ENCODE data around the gene SCN9A. TPM values are rescaled to one million over a fixed set of nuclear protein-coding genes. Genes with fewer than 3 reads are reported as not detected.

Gene SCN9A
- total RNA-seq, 1 experiment from 2014 or later = not detected

GRCh38 chr2:166384774-166385173, 9.0 kb upstream of the SCN9A start:
- no peak overlapping the region for H2AFZ ChIP-seq (ENCODE audit: low read length)
- peak; percentile 81 for DNase-seq
- no peaks in the 10 kb centered on the region for H3K9me3 ChIP-seq (ENCODE audit: low read length)
- no peak overlapping the region for H3K27ac ChIP-seq (ENCODE audit: low read length)
- no peak overlapping the region for H3K9ac ChIP-seq (ENCODE audit: low read length)
- H3K4me1 ChIP-seq (ENCODE audit: low read length) = no peaks in the 10 kb centered on the region
- H3K36me3 ChIP-seq (ENCODE audit: insufficient read depth, low read length) = no peaks in the 10 kb centered on the region
- H3K79me2 ChIP-seq (ENCODE audit: low read length) = no peaks in the 10 kb centered on the region
- no peaks in the 10 kb centered on the region for H4K20me1 ChIP-seq (ENCODE audit: insufficient read depth, low read depth, low read length)
- no peaks in the 10 kb centered on the region for H3K9me2 ChIP-seq (replicated peaks; ENCODE audit: insufficient read depth, low read length)
- no peak overlapping the region for H3K4me2 ChIP-seq (ENCODE audit: low read depth, low read length, poor library complexity, severe bottlenecking)
- no peak overlapping the region for H3K4me3 ChIP-seq (ENCODE audit: low read length)
- H3K27me3 ChIP-seq (ENCODE audit: low read length) = no peaks in the 10 kb centered on the region

- no peak for DNase-seq
- no peaks in the 10 kb centered on the region for H3K79me2 ChIP-seq (ENCODE audit: low read length)
- H3K27ac ChIP-seq (ENCODE audit: low read length) = no peak overlapping the region
- H2AFZ ChIP-seq (ENCODE audit: low read length) = no peak overlapping the region
- no peaks in the 10 kb centered on the region for H3K9me2 ChIP-seq (replicated peaks; ENCODE audit: insufficient read depth, low read length)
- H3K4me3 ChIP-seq (ENCODE audit: low read length) = no peak overlapping the region
- H3K36me3 ChIP-seq (ENCODE audit: insufficient read depth, low read length) = no peaks in the 10 kb centered on the region
- H3K4me1 ChIP-seq (ENCODE audit: low read length) = no peaks in the 10 kb centered on the region
- H4K20me1 ChIP-seq (ENCODE audit: insufficient read depth, low read depth, low read length) = no peaks in the 10 kb centered on the region
- no peak overlapping the region for H3K4me2 ChIP-seq (ENCODE audit: low read depth, low read length, poor library complexity, severe bottlenecking)
- H3K9ac ChIP-seq (ENCODE audit: low read length) = no peak overlapping the region
- H3K9me3 ChIP-seq (ENCODE audit: low read length) = no peaks in the 10 kb centered on the region
- no peaks in the 10 kb centered on the region for H3K27me3 ChIP-seq (ENCODE audit: low read length)
Observed at GRCh38 chr2:166382448-166382847, 6.7 kb upstream of the SCN9A start.

- Histone ChIP-seq H3K9me3 (ENCODE audit: low read length) (no peaks in the 10 kb centered on the region), H3K4me1 (ENCODE audit: low read length) (no peaks in the 10 kb centered on the region), H3K4me3 (ENCODE audit: low read length) (no peak overlapping the region), H3K79me2 (ENCODE audit: low read length) (no peaks in the 10 kb centered on the region), H2AFZ (ENCODE audit: low read length) (no peak overlapping the region), H3K27me3 (ENCODE audit: low read length) (no peaks in the 10 kb centered on the region), H3K9me2 (replicated peaks; ENCODE audit: insufficient read depth, low read length) (no peaks in the 10 kb centered on the region), H3K27ac (ENCODE audit: low read length) (no peak overlapping the region), H3K4me2 (ENCODE audit: low read depth, low read length, poor library complexity, severe bottlenecking) (no peak overlapping the region), H3K36me3 (ENCODE audit: insufficient read depth, low read length) (no peaks in the 10 kb centered on the region), H4K20me1 (ENCODE audit: insufficient read depth, low read depth, low read length) (no peaks in the 10 kb centered on the region), H3K9ac (ENCODE audit: low read length) (no peak overlapping the region)
- DNase-seq = no peak
Observed at GRCh38 chr2:166380615-166381014, 4.9 kb upstream of the SCN9A start.

GRCh38 chr2:166376873-166377272, 1.1 kb upstream of the SCN9A start:
- Histone ChIP-seq H3K9ac (ENCODE audit: low read length) (no peak overlapping the region), H2AFZ (ENCODE audit: low read length) (no peak overlapping the region), H3K4me3 (ENCODE audit: low read length) (no peak overlapping the region), H3K27ac (ENCODE audit: low read length) (no peak overlapping the region), H3K4me2 (ENCODE audit: low read depth, low read length, poor library complexity, severe bottlenecking) (no peak overlapping the region), H3K9me2 (replicated peaks; ENCODE audit: insufficient read depth, low read length) (no peaks in the 10 kb centered on the region), H4K20me1 (ENCODE audit: insufficient read depth, low read depth, low read length) (no peaks in the 10 kb centered on the region), H3K27me3 (ENCODE audit: low read length) (no peaks in the 10 kb centered on the region), H3K79me2 (ENCODE audit: low read length) (no peaks in the 10 kb centered on the region), H3K9me3 (ENCODE audit: low read length) (no peaks in the 10 kb centered on the region), H3K4me1 (ENCODE audit: low read length) (no peaks in the 10 kb centered on the region), H3K36me3 (ENCODE audit: insufficient read depth, low read length) (no peaks in the 10 kb centered on the region)
- DNase-seq = no peak

- no peak overlapping the region for H3K4me3 ChIP-seq (ENCODE audit: low read length)
- no peak overlapping the region for H3K4me2 ChIP-seq (ENCODE audit: low read depth, low read length, poor library complexity, severe bottlenecking)
- no peaks in the 10 kb centered on the region for H4K20me1 ChIP-seq (ENCODE audit: insufficient read depth, low read depth, low read length)
- H3K79me2 ChIP-seq (ENCODE audit: low read length) = no peaks in the 10 kb centered on the region
- H3K9me2 ChIP-seq (replicated peaks; ENCODE audit: insufficient read depth, low read length) = no peaks in the 10 kb centered on the region
- no peak overlapping the region for H3K9ac ChIP-seq (ENCODE audit: low read length)
- no peaks in the 10 kb centered on the region for H3K9me3 ChIP-seq (ENCODE audit: low read length)
- H2AFZ ChIP-seq (ENCODE audit: low read length) = no peak overlapping the region
- no peaks in the 10 kb centered on the region for H3K27me3 ChIP-seq (ENCODE audit: low read length)
- DNase-seq = no peak
- no peaks in the 10 kb centered on the region for H3K36me3 ChIP-seq (ENCODE audit: insufficient read depth, low read length)
- no peaks in the 10 kb centered on the region for H3K4me1 ChIP-seq (ENCODE audit: low read length)
- H3K27ac ChIP-seq (ENCODE audit: low read length) = no peak overlapping the region
Observed at GRCh38 chr2:166376488-166376828, 714 bp upstream of the SCN9A start.

- Histone ChIP-seq H3K9ac (ENCODE audit: low read length) (no peak overlapping the region), H3K27me3 (ENCODE audit: low read length) (no peaks in the 10 kb centered on the region), H3K27ac (ENCODE audit: low read length) (no peak overlapping the region), H3K36me3 (ENCODE audit: insufficient read depth, low read length) (no peaks in the 10 kb centered on the region), H4K20me1 (ENCODE audit: insufficient read depth, low read depth, low read length) (no peaks in the 10 kb centered on the region), H3K79me2 (ENCODE audit: low read length) (no peaks in the 10 kb centered on the region), H3K9me2 (replicated peaks; ENCODE audit: insufficient read depth, low read length) (no peaks in the 10 kb centered on the region), H3K4me1 (ENCODE audit: low read length) (no peaks in the 10 kb centered on the region), H3K4me2 (ENCODE audit: low read depth, low read length, poor library complexity, severe bottlenecking) (no peak overlapping the region), H2AFZ (ENCODE audit: low read length) (no peak overlapping the region), H3K4me3 (ENCODE audit: low read length) (no peak overlapping the region), H3K9me3 (ENCODE audit: low read length) (no peaks in the 10 kb centered on the region)
- no peak for DNase-seq
Observed at GRCh38 chr2:166375195-166375735, 479 bp downstream of the SCN9A start.

- no peaks in the 10 kb centered on the region for H4K20me1 ChIP-seq (ENCODE audit: insufficient read depth, low read depth, low read length)
- no peak overlapping the region for H3K27ac ChIP-seq (ENCODE audit: low read length)
- H3K4me2 ChIP-seq (ENCODE audit: low read depth, low read length, poor library complexity, severe bottlenecking) = no peak overlapping the region
- no peaks in the 10 kb centered on the region for H3K79me2 ChIP-seq (ENCODE audit: low read length)
- no peaks in the 10 kb centered on the region for H3K36me3 ChIP-seq (ENCODE audit: insufficient read depth, low read length)
- no peaks in the 10 kb centered on the region for H3K4me1 ChIP-seq (ENCODE audit: low read length)
- H2AFZ ChIP-seq (ENCODE audit: low read length) = no peak overlapping the region
- no peaks in the 10 kb centered on the region for H3K27me3 ChIP-seq (ENCODE audit: low read length)
- no peak overlapping the region for H3K9ac ChIP-seq (ENCODE audit: low read length)
- H3K9me3 ChIP-seq (ENCODE audit: low read length) = no peaks in the 10 kb centered on the region
- no peaks in the 10 kb centered on the region for H3K9me2 ChIP-seq (replicated peaks; ENCODE audit: insufficient read depth, low read length)
- peak; percentile 63 for DNase-seq
- no peak overlapping the region for H3K4me3 ChIP-seq (ENCODE audit: low read length)
Observed at GRCh38 chr2:166373951-166374350, 1.8 kb downstream of the SCN9A start.

GRCh38 chr2:166373539-166373938, 2.2 kb downstream of the SCN9A start:
- Histone ChIP-seq H3K4me1 (ENCODE audit: low read length) (no peaks in the 10 kb centered on the region), H3K27me3 (ENCODE audit: low read length) (no peaks in the 10 kb centered on the region), H3K9me2 (replicated peaks; ENCODE audit: insufficient read depth, low read length) (no peaks in the 10 kb centered on the region), H3K27ac (ENCODE audit: low read length) (no peak overlapping the region), H3K9ac (ENCODE audit: low read length) (no peak overlapping the region), H3K9me3 (ENCODE audit: low read length) (no peaks in the 10 kb centered on the region), H3K4me2 (ENCODE audit: low read depth, low read length, poor library complexity, severe bottlenecking) (no peak overlapping the region), H3K4me3 (ENCODE audit: low read length) (no peak overlapping the region), H3K36me3 (ENCODE audit: insufficient read depth, low read length) (no peaks in the 10 kb centered on the region), H3K79me2 (ENCODE audit: low read length) (no peaks in the 10 kb centered on the region), H2AFZ (ENCODE audit: low read length) (no peak overlapping the region), H4K20me1 (ENCODE audit: insufficient read depth, low read depth, low read length) (no peaks in the 10 kb centered on the region)
- no peak for DNase-seq

GRCh38 chr2:166373105-166373504, 2.6 kb downstream of the SCN9A start:
- Histone ChIP-seq H3K9me2 (replicated peaks; ENCODE audit: insufficient read depth, low read length) (no peaks in the 10 kb centered on the region), H3K27ac (ENCODE audit: low read length) (no peak overlapping the region), H3K4me3 (ENCODE audit: low read length) (no peak overlapping the region), H3K79me2 (ENCODE audit: low read length) (no peaks in the 10 kb centered on the region), H3K9ac (ENCODE audit: low read length) (no peak overlapping the region), H3K4me1 (ENCODE audit: low read length) (no peaks in the 10 kb centered on the region), H3K36me3 (ENCODE audit: insufficient read depth, low read length) (no peaks in the 10 kb centered on the region), H3K4me2 (ENCODE audit: low read depth, low read length, poor library complexity, severe bottlenecking) (no peak overlapping the region), H4K20me1 (ENCODE audit: insufficient read depth, low read depth, low read length) (no peaks in the 10 kb centered on the region), H3K27me3 (ENCODE audit: low read length) (no peaks in the 10 kb centered on the region), H2AFZ (ENCODE audit: low read length) (no peak overlapping the region), H3K9me3 (ENCODE audit: low read length) (no peaks in the 10 kb centered on the region)
- DNase-seq = no peak

Data from Karpas-422 (cell line).